SK-N-SH (cell line): ENCODE results near the gene LSM3. TPM values are rescaled to one million over a fixed set of nuclear protein-coding genes. Genes with fewer than 3 reads are reported as not detected.
"Not testable (repeated sequence)": the region's sequence is repeated elsewhere in the genome, so short reads cannot be mapped to it uniquely, and the experiment has no call there.

Experiments used
- CTCF ChIA-PET: fragments of 300-600, 350-600 bp; formaldehyde crosslinking; extraction: SDS; loops from one replicate; lab custom pipeline; 2021; lab: Yijun Ruan, JAX
- POLR2A ChIA-PET: fragments of 350-600 bp; sonication (Branson Sonifier 250); formaldehyde crosslinking; extraction: SDS; loops from one replicate; lab custom pipeline; 2020; ENCODE audit warnings: antibody characterized with exemption, inconsistent platforms; lab: Yijun Ruan, JAX
- DNase-seq: peaks from one replicate; pipeline ENCODE4 v3.0.0; 2012
- H2AFZ ChIP-seq: fragments of 200-600 bp; sonication (generic); 2 replicates; pipeline ENCODE4 v1.8.1; 2016; ENCODE audit warnings: antibody characterized with exemption, mild to moderate bottlenecking, low read depth
- H3F3A ChIP-seq: fragments of 200-600 bp; sonication (generic); replicated peaks from 2 replicates; pipeline ENCODE3; 2016; ENCODE audit warnings: antibody characterized with exemption, mild to moderate bottlenecking; ENCODE audit not compliant: insufficient read depth
- H3K27ac ChIP-seq, 2 experiments: fragments of 200-500 bp in 1 of 2; fragments of 200-600 bp in 1 of 2; sonication (Bioruptor generic) in 1 of 2; sonication (generic), shearing (Covaris generic) in 1 of 2; 2 replicates each; pipeline versions ENCODE4 v1.5.1 to v1.6.1; 2014 to 2016; ENCODE audit warnings: low read depth in 2 of 2, inconsistent platforms in 1 of 2, low read length in 1 of 2, mild to moderate bottlenecking in 1 of 2, mixed read lengths in 1 of 2
- H3K27me3 ChIP-seq: fragments of 200-600 bp; sonication (generic), shearing (Covaris generic); 2 replicates; pipeline ENCODE4 v1.6.1; 2016; ENCODE audit warnings: mixed run types; ENCODE audit not compliant: insufficient read depth
- H3K36me3 ChIP-seq, 2 experiments: fragments of 200-500 bp in 1 of 2; fragments of 200-600 bp in 1 of 2; sonication (Bioruptor generic) in 1 of 2; sonication (generic) in 1 of 2; replicated peaks in 1 of 2; 2 replicates each; pipeline versions ENCODE3 to v1.5.1; 2014 to 2016; ENCODE audit warnings: low read length in 1 of 2, mild to moderate bottlenecking in 1 of 2; ENCODE audit not compliant: insufficient read depth in 2 of 2, control insufficient read depth in 1 of 2
- H3K4me1 ChIP-seq, 2 experiments: fragments of 200-500 bp in 1 of 2; fragments of 200-600 bp in 1 of 2; sonication (Bioruptor generic) in 1 of 2; sonication (generic), shearing (Covaris generic) in 1 of 2; 2 replicates each; pipeline versions ENCODE4 v1.5.1 to v1.6.1; 2014 to 2016; ENCODE audit warnings: low read depth in 1 of 2, low read length in 1 of 2, mixed run types in 1 of 2; ENCODE audit not compliant: insufficient read depth in 2 of 2, control insufficient read depth in 1 of 2
- H3K4me2 ChIP-seq: fragments of 200-600 bp; sonication (generic), shearing (Covaris generic); 2 replicates; pipeline ENCODE4 v1.6.1; 2017; ENCODE audit warnings: mixed run types
- H3K4me3 ChIP-seq, 2 experiments: fragments of 200-500 bp in 1 of 2; fragments of 200-600 bp in 1 of 2; sonication (Bioruptor generic) in 1 of 2; sonication (generic), shearing (Covaris generic) in 1 of 2; 2 replicates each; pipeline versions ENCODE4 v1.5.1 to v1.8.1; 2014 to 2016; ENCODE audit warnings: low read depth in 2 of 2, inconsistent platforms in 1 of 2, low read length in 1 of 2, mild to moderate bottlenecking in 1 of 2, mixed read lengths in 1 of 2, moderate library complexity in 1 of 2
- H3K79me2 ChIP-seq: fragments of 200-600 bp; sonication (generic); 2 replicates; pipeline ENCODE4 v1.8.1; 2017; ENCODE audit warnings: mild to moderate bottlenecking; ENCODE audit not compliant: insufficient read depth
- H3K9ac ChIP-seq: fragments of 200-600 bp; sonication (generic); 2 replicates; pipeline ENCODE4 v1.6.1; 2017; ENCODE audit warnings: mixed run types
- H3K9me2 ChIP-seq: fragments of 200-600 bp; sonication (generic); 2 replicates; pipeline ENCODE4 v1.6.1; 2017; ENCODE audit warnings: mixed run types
- H3K9me3 ChIP-seq: fragments of 200-600 bp; sonication (generic); 2 replicates; pipeline ENCODE4 v1.6.1; 2017; ENCODE audit warnings: mixed run types, mild to moderate bottlenecking, moderate library complexity
- H4K20me1 ChIP-seq: fragments of 200-600 bp; sonication (generic); 2 replicates; pipeline ENCODE4 v1.6.1; 2017; ENCODE audit warnings: mild to moderate bottlenecking, mixed run types; ENCODE audit not compliant: insufficient read depth
- CHD2 ChIP-seq: fragments of 150-350 bp; IDR thresholded peaks from 2 replicates; pipeline ENCODE4 v1.6.1; 2018; ENCODE audit warnings: low read length; ENCODE audit not compliant: partially characterized antibody
- ELF1 ChIP-seq: IDR thresholded peaks from 2 replicates; pipeline ENCODE4 v1.4.0; 2012
- GATA2 ChIP-seq: sonication (generic); formaldehyde crosslinking; IDR thresholded peaks from 2 replicates; pipeline ENCODE4 v1.5.0; 2020; ENCODE audit warnings: mild to moderate bottlenecking, missing genetic modification reagents
- JUND ChIP-seq: IDR thresholded peaks from 2 replicates; pipeline ENCODE4 v1.4.0; 2012
- MEF2A ChIP-seq: IDR thresholded peaks from 2 replicates; pipeline ENCODE4 v1.4.0; 2012; ENCODE audit warnings: low read depth, borderline replicate concordance
- MXI1 ChIP-seq: IDR thresholded peaks from 2 replicates; pipeline ENCODE4 v1.6.1; 2012; ENCODE audit warnings: mild to moderate bottlenecking, low read depth, low read length, improper control_type of control experiment
- RFX5 ChIP-seq: IDR thresholded peaks from 2 replicates; pipeline ENCODE4 v1.6.1; 2012; ENCODE audit warnings: mild to moderate bottlenecking, improper control_type of control experiment, low read length
- WGBS: methylation state at CpG from one replicate; pipeline ENCODE4 v1.1.6; 2017; ENCODE audit warnings: low lambda C conversion rate; 5-methylcytosine and 5-hydroxymethylcytosine counted together
- polyA plus RNA-seq, 3 experiments: library from polyadenylated mRNA; depleted of rRNA; stranded (reverse); fragments of >200 nt; gene quantifications; 2 replicates each; pipeline ENCODE4 v1.2.3, GENCODE V29; 2012
- TF ChIP-seq, protein P1 (sequence below): IDR thresholded peaks from 2 replicates; pipeline ENCODE4; 2012

Gene LSM3
- polyA plus RNA-seq, 1 of the 3 experiments (the other 2 are of a cell fraction): 5.1 TPM

DNA sequence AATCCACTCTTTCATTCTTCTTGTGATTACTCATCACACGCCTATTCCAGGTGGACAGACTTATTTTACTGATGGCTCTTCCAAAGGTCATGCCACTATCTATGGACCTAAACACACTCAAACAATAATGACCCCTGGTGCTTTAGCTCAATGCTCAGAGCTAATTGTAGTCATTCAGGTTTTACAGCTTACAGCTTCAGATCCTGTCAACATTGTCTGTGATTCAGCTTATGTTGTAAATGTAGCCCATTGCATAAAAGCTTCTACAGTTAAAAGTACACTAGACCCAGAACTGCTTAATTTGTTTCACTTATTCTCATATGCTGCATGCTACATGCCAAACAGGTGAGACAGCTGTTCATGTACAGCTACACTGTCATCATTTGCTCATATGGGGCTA lies 49.2 kb downstream of the LSM3 start:
- no peaks in the 10 kb centered on the region for H4K20me1 ChIP-seq
- no peaks in the 10 kb centered on the region for H3K79me2 ChIP-seq
- no peak for DNase-seq
- WGBS: 32% methylated on average over 1 of the region's 1 CpG
- H3K27me3 ChIP-seq: no peaks in the 10 kb centered on the region
- H3K4me2 ChIP-seq: no peak overlapping the region
- TF ChIP-seq MXI1: no peak
- no peak for TF ChIP-seq JUND
- TF ChIP-seq RFX5: no peak
- TF ChIP-seq, protein P1, sequence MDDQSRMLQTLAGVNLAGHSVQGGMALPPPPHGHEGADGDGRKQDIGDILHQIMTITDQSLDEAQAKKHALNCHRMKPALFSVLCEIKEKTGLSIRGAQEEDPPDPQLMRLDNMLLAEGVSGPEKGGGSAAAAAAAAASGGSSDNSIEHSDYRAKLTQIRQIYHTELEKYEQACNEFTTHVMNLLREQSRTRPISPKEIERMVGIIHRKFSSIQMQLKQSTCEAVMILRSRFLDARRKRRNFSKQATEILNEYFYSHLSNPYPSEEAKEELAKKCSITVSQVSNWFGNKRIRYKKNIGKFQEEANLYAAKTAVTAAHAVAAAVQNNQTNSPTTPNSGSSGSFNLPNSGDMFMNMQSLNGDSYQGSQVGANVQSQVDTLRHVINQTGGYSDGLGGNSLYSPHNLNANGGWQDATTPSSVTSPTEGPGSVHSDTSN: no peak
- TF ChIP-seq CHD2: no peak
- no peak for TF ChIP-seq MEF2A
- TF ChIP-seq, all 33 proteins: peak for 0
- Histone ChIP-seq H3F3A (no peaks in the 10 kb centered on the region), H3K27ac (no peak overlapping the region), H2AFZ (no peak overlapping the region), H3K9ac (no peak overlapping the region), H3K9me3 (no peaks in the 10 kb centered on the region), H3K4me1 (peaks cover 0 to 10% of the 10 kb centered on the region in 2 experiments; a peak in 2 of 4 replicates), H3K4me3 (no peak overlapping the region), H3K36me3 (no peaks in the 10 kb centered on the region), H3K9me2 (no peaks in the 10 kb centered on the region)
- ChIA-PET CTCF (interaction anchor here (0.5 to 3.5 kb wide), 2 partner anchors 24 to 668 kb away, joined by 3 to 23 read pairs; no protein-coding TSS in a partner anchor), POLR2A (no interaction called here)

DNA sequence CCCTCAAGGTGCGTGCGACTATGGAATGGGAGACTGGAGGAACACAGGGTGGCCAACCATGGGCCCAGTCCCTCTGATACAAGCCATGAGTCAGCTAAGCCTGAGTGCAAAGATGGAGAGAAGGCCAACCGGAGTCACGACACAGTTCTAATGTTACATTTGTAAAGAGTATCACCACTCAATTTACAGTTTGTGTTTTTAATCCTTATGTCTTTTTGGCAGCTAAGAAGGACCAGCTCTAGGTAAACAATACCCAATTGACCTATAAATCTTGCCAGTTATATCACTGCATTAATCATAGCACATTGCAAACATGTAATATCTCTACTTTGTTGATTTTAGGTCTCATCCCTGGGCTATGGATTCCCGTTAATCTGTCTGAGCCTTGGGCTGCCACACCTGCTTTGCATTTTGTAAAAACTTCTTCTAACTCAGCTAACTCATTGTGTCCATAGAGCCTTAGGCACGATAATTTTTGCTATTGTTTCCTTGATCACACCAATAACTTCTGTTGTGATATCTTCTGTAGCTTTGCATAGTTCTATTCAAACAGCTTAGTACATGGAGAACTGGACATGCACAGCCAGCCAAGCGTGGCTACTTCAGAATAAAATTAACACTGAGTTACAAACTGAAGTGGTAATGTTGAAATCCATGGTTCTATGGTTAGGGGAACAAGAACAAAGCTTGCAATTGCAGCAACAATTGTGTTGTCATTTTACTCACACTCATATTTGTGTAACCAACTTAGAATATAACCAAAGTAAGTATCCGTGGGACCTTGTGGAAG lies 50.3 kb downstream of the LSM3 start:
- no peak overlapping the region for H3K9ac ChIP-seq
- no peaks in the 10 kb centered on the region for H4K20me1 ChIP-seq
- H3K4me2 ChIP-seq: no peak overlapping the region
- CTCF ChIA-PET: interaction anchor here (0.7 to 3.5 kb wide), 5 partner anchors 12 to 332 kb away, joined by 3 to 23 read pairs (median 5); no protein-coding TSS in a partner anchor
- no peaks in the 10 kb centered on the region for H3K9me2 ChIP-seq
- H3K4me1 ChIP-seq: peaks cover 0 to 10% of the 10 kb centered on the region in 2 experiments; a peak in 2 of 4 replicates
- no peak overlapping the region for H2AFZ ChIP-seq
- H3K27me3 ChIP-seq: no peaks in the 10 kb centered on the region
- H3K27ac ChIP-seq: no peak overlapping the region
- TF ChIP-seq ELF1: no peak
- H3K4me3 ChIP-seq: no peak overlapping the region
- POLR2A ChIA-PET: no interaction called here
- WGBS: 71% methylated on average over 8 of the region's 8 CpGs
- H3K79me2 ChIP-seq: no peaks in the 10 kb centered on the region
- H3K9me3 ChIP-seq: no peaks in the 10 kb centered on the region
- H3F3A ChIP-seq: no peaks in the 10 kb centered on the region
- DNase-seq: no peak
- no peaks in the 10 kb centered on the region for H3K36me3 ChIP-seq

DNA sequence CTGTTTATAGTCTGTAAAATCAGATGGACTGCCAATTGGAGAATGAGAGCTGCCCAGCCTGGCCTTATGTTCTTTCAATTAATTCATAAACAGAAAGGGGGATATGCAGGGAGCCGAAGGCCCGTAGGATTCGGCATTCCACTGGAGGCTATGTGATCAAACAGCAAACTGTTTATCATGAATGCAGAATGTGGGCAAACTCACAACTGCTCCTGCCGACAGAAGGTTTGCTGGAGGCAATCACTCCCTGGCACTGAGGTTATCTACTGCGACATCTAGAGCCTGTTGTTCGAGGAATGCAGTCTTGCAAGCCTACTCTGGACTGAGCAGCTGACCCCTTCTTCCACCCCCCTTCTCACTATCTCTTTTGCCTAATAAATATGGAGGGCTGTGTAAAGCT lies 51.1 kb downstream of the LSM3 start:
- DNase-seq, H3K9me2 ChIP-seq, H3K4me2 ChIP-seq, H4K20me1 ChIP-seq, H3K27me3 ChIP-seq, H3K36me3 ChIP-seq, H3K4me3 ChIP-seq, H2AFZ ChIP-seq, H3F3A ChIP-seq, POLR2A ChIA-PET, H3K9me3 ChIP-seq, H3K79me2 ChIP-seq, H3K27ac ChIP-seq, H3K9ac ChIP-seq: not testable (repeated sequence)
- TF ChIP-seq GATA2 (CRISPR knock-in tag): peak; percentile 69
- H3K4me1 ChIP-seq: peaks cover 0 to 10% of the 10 kb centered on the region in 2 experiments; a peak in 2 of 4 replicates
- CTCF ChIA-PET: interaction anchor here (1.3 to 3.5 kb wide), 4 partner anchors 13 to 333 kb away, joined by 3 to 23 read pairs (median 6); no protein-coding TSS in a partner anchor
- 45% methylated on average over 6 of the region's 6 CpGs for WGBS
